ENCODE data around the gene ATP8B4. TPM values are rescaled to one million over a fixed set of nuclear protein-coding genes. Genes with fewer than 3 reads are reported as not detected.

The ATP8B4 gene
- total RNA-seq, 2 experiments from 2014 or later = 2.0 to 2.9 TPM

DNA sequence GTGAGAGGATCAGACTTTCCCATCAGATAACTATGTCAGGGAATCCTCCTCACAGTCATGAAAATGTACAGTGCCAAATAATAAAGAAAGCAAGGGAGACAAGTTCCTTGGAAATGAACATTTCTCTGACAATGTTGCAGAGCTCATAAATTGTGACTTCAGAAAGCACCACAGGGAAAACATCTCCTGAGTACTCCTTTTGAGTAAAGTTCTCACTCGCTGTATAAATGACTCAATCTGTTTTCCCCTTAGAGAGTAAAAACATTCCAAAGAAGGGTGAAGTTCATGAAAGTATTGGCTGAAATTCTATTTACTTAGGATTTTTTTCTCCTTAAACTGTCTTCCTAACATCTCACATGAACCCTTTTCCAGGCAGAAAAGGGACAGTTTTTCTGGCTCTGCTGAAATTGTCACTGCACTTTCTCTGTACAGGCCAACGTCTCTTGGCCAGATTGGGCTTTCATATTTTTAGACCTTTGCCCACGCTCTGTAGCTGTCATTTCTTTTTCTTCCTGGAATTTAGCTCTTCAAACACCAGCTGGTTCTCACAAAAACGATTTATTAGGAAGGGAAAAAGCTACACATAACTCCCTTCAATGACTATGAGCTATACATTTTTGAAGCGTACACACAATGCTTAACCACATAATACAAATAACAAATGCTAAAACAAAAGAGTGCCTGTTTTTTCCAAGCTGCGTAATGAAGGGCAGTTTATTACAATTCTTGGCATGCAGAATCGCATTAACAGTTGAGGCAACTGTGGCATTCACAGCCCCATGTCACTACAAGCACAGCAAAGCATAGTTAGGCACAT lies 216.1 kb downstream of the ATP8B4 start:
- H3K27ac Mint-ChIP-seq = no peak overlapping the region
- H3K4me1 Mint-ChIP-seq (ENCODE audit: low read depth) = no peaks in the 10 kb centered on the region
- H3K36me3 Mint-ChIP-seq (ENCODE audit: low read depth) = no peaks in the 10 kb centered on the region
- intact Hi-C loops (cut with micrococcal nuclease) = no loop called here
- no peak overlapping the region for H3K4me3 Mint-ChIP-seq
- CTCF ChIA-PET = no interaction called here
- no peak for DNase-seq
- H3K27me3 Mint-ChIP-seq (ENCODE audit: low read depth) = peaks cover 9% of the 10 kb centered on the region
- no peaks in the 10 kb centered on the region for H3K9me3 Mint-ChIP-seq

DNA sequence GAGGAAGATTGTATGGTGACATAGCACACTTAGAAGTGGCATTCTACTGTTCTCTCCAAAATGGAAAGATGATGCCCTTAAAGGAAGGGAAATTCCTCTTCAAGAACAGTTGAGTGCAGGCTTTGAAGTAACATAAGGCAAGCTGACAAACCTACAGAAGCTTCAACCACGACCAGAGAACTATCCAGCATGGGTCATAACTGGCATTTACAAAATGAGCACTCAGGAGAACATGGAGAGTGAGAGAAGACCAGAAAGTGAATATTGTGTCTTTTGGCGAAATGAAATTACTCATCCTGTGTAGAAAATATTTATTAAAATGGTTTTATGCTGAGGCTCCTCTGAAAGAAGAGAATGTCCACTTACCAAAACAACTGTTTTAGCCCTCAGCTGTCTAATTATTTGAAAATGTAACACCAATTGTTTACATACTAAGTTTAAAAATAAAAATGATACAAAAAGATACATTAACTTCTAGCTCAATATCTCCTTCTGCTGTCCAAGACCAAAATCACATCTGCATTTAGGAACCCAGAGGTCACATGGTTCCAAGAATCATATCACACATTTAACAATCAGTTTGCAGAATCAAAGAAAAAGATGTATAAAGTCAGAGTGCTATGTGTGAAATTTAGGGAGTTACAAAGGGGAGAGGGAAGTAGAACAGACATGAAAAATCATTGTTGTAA lies 216.9 kb downstream of the ATP8B4 start:
- no peak overlapping the region for H3K4me3 Mint-ChIP-seq
- H3K4me1 Mint-ChIP-seq (ENCODE audit: low read depth) = no peaks in the 10 kb centered on the region
- DNase-seq = no peak
- peaks cover 9% of the 10 kb centered on the region for H3K27me3 Mint-ChIP-seq (ENCODE audit: low read depth)
- CTCF ChIA-PET = no interaction called here
- no peaks in the 10 kb centered on the region for H3K36me3 Mint-ChIP-seq (ENCODE audit: low read depth)
- H3K9me3 Mint-ChIP-seq = no peaks in the 10 kb centered on the region
- intact Hi-C loops (cut with micrococcal nuclease) = no loop called here
- H3K27ac Mint-ChIP-seq = no peak overlapping the region

DNA sequence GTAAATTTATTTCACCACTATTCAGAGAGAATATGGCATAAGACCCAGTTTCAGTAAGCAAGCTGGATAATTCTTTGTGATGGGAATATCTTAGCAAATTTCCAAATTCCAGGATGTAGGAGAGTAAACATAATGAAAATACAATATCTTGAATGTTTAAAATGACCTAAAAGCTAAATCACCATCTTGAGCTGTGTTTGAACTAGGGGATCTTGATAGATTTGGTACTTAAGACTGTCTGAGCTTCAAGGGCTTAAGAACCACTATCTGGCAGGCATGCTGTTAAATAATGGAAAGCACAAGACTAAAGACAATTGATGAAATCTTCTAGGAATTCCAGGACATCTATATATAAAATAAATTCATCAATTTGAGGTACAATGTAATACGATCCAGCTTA lies 217.7 kb downstream of the ATP8B4 start:
- Mint-ChIP-seq H3K4me3 (no peak overlapping the region), H3K36me3 (ENCODE audit: low read depth) (no peaks in the 10 kb centered on the region), H3K4me1 (ENCODE audit: low read depth) (no peaks in the 10 kb centered on the region), H3K27me3 (ENCODE audit: low read depth) (peaks cover 6% of the 10 kb centered on the region), H3K9me3 (no peaks in the 10 kb centered on the region), H3K27ac (no peak overlapping the region)
- CTCF ChIA-PET = no interaction called here
- no peak for DNase-seq
- intact Hi-C loops (cut with micrococcal nuclease) = no loop called here

DNA sequence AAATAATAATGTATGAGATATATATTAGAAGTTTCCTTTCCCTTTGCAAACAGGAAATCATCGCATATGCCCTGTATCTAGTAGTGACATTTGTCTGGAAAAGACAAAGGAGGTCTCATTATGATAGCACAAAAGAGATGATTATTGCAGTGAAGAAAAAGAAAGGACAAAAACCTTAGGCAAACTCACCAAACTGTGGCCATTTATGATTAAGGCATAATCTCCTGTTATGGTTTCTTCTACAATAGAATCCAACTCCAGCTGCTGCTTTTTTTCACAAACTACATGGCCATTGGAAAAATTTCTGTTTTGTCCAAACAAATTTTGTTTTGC lies 218.2 kb downstream of the ATP8B4 start:
- no peak overlapping the region for H3K27ac Mint-ChIP-seq
- DNase-seq = no peak
- H3K36me3 Mint-ChIP-seq (ENCODE audit: low read depth) = no peaks in the 10 kb centered on the region
- H3K9me3 Mint-ChIP-seq = no peaks in the 10 kb centered on the region
- CTCF ChIA-PET = no interaction called here
- H3K27me3 Mint-ChIP-seq (ENCODE audit: low read depth) = peaks cover 6% of the 10 kb centered on the region
- intact Hi-C loops (cut with micrococcal nuclease) = no loop called here
- H3K4me1 Mint-ChIP-seq (ENCODE audit: low read depth) = no peaks in the 10 kb centered on the region
- no peak overlapping the region for H3K4me3 Mint-ChIP-seq

DNA sequence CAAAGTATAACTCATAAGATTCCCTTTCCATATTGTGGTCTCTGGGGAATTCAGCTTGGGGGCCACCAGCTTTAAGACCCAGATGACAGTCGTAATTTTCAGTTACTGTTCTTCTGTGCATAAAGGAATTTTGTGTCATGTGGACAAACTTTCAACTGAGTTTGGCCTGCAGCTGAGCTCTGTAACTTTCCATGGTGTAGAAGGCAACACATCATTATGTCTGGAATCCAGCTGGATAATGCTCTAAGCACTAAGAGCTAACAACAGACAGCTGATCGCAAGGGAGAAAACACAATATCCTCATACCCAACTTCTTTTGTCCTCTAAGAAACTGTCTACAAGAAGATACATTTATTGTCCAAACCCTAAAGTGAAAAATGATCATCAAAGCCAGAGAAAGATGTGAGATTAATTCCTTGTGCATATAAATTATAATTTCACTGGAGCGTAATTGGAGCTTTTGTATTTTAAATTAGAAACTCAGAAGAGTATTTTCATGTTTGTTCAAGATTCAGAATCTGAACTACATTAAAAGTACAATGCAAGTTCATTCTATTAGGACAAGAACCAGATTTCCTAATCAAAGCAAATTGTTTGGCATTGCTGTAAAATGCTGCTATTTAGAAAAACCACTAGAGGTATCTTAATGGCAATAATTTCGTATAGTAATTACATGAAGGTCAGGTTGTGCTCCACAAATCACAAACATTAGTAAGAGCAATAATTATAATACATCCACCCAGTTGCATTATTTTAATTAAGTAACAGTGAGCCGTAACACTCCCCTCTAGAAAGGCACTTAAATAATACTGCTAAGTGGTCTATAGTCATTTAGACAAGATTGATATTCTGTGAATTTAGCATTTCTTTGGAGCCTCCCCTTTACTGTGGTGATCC lies 218.8 kb downstream of the ATP8B4 start:
- H3K4me3 Mint-ChIP-seq = no peak overlapping the region
- DNase-seq = no peak
- H3K36me3 Mint-ChIP-seq (ENCODE audit: low read depth) = no peaks in the 10 kb centered on the region
- H3K4me1 Mint-ChIP-seq (ENCODE audit: low read depth) = no peaks in the 10 kb centered on the region
- H3K9me3 Mint-ChIP-seq = no peaks in the 10 kb centered on the region
- intact Hi-C loops (cut with micrococcal nuclease) = no loop called here
- H3K27me3 Mint-ChIP-seq (ENCODE audit: low read depth) = peaks cover 6% of the 10 kb centered on the region
- no peak overlapping the region for H3K27ac Mint-ChIP-seq
- CTCF ChIA-PET = no interaction called here

DNA sequence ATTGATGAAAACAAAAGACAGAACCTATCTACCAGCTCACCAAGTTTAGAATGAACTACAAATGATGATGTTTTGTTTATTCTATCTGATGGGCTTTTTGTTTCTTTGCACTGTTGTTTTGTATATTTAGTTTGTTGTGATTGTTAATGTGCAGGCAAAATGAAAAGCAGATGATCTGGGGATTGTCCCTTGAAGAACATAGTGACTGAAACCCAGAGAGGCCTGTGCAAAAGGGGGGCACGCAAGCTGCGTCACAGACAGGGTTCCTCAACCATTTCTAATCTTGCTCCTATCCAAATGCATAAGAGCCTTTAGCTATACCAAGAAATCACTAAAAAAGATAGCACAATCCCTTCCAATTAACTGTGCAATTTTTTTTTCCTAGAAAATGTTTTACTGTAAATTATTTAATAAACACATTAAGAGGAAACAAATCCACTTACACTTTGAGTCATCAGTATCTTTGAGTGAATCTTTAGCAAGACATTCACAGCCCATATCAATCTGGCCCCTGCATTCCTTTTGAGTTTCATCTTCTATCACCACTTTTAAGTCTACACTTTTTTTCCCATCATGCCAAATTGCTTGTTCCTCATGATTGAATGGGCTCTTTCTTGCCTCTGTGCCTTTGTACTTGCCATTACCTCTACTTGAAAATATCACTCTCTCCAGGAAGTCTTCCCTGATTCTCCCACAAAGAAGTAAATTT lies 220.3 kb downstream of the ATP8B4 start:
- Mint-ChIP-seq H3K27me3 (ENCODE audit: low read depth) (peaks cover 3% of the 10 kb centered on the region), H3K36me3 (ENCODE audit: low read depth) (no peaks in the 10 kb centered on the region), H3K9me3 (no peaks in the 10 kb centered on the region), H3K4me1 (ENCODE audit: low read depth) (no peaks in the 10 kb centered on the region), H3K4me3 (no peak overlapping the region), H3K27ac (no peak overlapping the region)
- intact Hi-C loops (cut with micrococcal nuclease) = no loop called here
- CTCF ChIA-PET = no interaction called here
- DNase-seq = no peak

DNA sequence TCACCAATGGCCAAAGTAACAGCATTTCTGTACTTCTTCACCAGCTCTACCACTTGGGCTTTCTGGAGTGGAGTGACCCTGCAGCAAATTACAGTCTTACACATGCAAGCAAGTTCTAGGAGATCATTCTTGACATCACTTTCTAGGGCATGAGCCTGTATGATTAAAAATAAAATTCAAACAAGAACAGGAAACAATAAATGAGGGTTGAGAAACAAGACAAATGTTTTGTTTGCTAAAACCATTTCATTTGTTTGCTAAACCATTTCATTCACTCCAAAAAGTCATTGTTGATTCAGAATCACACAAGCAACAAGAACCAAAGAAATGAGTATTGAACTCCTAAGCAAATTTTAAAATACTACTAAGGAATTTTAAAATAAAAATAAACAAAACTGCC lies 220.9 kb downstream of the ATP8B4 start:
- H3K27me3 Mint-ChIP-seq (ENCODE audit: low read depth) = peaks cover 3% of the 10 kb centered on the region
- H3K36me3 Mint-ChIP-seq (ENCODE audit: low read depth) = no peaks in the 10 kb centered on the region
- CTCF ChIA-PET = no interaction called here

DNA sequence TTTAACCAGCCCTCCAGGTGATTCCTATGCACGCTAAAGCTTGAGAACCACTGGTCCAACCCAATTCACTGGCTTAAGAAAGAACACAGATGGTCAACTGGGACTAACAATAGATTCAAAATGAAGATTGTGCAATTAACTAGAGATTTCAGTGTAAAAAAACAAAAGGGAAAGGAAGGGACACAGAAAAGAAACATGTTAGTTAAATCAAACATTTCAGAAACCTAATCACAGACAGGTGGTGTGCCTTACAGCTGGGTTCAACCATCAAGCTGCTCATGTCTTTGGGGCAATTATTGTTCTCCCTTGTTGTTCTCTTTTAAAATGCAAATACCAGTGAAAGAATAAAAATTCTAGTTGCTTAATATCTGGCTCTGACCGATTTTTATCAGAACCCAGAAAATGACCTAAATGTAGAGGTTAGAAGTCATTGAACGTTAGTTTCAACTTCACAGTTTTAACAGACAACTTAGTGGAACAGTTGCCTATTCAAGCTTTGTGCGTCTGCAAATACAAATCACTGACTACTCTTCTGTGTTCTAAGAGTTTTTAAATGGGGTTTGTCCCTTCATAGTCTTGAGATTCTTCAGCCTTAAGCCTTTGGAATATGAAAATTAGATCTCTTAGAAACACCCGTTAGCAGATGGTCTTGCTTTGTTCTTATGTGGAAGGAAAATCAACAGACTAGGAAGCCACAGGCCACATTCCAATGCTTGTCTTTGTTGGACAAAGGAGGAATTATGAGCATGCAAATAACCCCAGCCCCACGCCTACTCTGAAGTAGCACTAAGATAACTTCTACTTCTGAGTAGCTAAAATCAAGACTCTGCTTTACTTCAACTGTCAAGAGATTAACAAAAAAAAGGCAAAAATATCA lies 223.4 kb downstream of the ATP8B4 start:
- intact Hi-C loops (cut with micrococcal nuclease) = no loop called here
- no peaks in the 10 kb centered on the region for H3K4me1 Mint-ChIP-seq (ENCODE audit: low read depth)
- no peaks in the 10 kb centered on the region for H3K9me3 Mint-ChIP-seq
- no peak overlapping the region for H3K4me3 Mint-ChIP-seq
- CTCF ChIA-PET = no interaction called here
- no peaks in the 10 kb centered on the region for H3K36me3 Mint-ChIP-seq (ENCODE audit: low read depth)
- no peaks in the 10 kb centered on the region for H3K27me3 Mint-ChIP-seq (ENCODE audit: low read depth)
- no peak for DNase-seq
- no peak overlapping the region for H3K27ac Mint-ChIP-seq

More for the DNA sequence above, 220.9 kb downstream of the ATP8B4 start:
- H3K4me1 Mint-ChIP-seq (ENCODE audit: low read depth) = no peaks in the 10 kb centered on the region
- intact Hi-C loops (cut with micrococcal nuclease) = no loop called here
- no peak overlapping the region for H3K4me3 Mint-ChIP-seq
- DNase-seq = no peak
- H3K9me3 Mint-ChIP-seq = no peaks in the 10 kb centered on the region
- no peak overlapping the region for H3K27ac Mint-ChIP-seq

DNA sequence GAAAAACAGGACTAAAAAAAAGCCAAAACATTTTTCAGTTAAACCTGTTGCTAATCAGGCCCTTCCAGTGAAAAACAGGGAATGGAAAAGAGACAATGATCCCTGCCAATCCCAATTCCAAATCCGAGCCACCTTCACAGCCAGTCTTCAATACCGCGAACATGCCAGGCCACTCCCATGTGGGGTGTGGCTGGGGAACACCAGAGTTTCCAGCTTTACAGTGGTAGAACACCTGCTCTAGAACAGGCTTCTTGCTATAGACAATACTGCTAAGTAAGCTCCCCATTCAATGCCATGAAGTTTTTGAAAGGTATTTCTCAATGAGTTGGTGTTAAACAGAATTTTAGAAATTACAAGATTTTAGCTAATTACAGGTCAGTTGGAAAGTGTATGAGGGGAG lies 228.3 kb downstream of the ATP8B4 start:
- no peak overlapping the region for H3K4me3 Mint-ChIP-seq
- no peak overlapping the region for H3K27ac Mint-ChIP-seq
- no peaks in the 10 kb centered on the region for H3K4me1 Mint-ChIP-seq (ENCODE audit: low read depth)
- DNase-seq = no peak
- CTCF ChIA-PET = no interaction called here
- no peaks in the 10 kb centered on the region for H3K27me3 Mint-ChIP-seq (ENCODE audit: low read depth)
- no peaks in the 10 kb centered on the region for H3K9me3 Mint-ChIP-seq
- H3K36me3 Mint-ChIP-seq (ENCODE audit: low read depth) = no peaks in the 10 kb centered on the region
- intact Hi-C loops (cut with micrococcal nuclease) = no loop called here

DNA sequence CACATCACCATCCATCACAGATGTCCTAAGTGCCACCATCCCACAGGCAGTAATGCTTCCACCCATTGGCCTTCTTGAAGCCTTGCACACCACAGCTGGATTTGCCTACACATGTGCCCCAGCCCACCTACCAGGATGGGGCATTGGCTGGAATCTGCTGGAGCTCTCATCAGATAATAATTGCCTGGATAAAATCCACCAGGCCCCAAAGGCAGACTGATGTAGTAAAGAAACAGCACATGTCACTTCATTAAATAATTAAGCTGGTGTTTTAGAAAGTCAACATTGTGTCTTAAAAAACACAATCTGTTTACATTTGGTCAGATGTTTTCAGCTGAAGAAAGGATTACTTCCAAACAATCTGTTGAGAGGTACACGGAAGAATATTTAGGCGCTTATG lies 229.5 kb downstream of the ATP8B4 start:
- no peak for DNase-seq
- intact Hi-C loops (cut with micrococcal nuclease) = no loop called here
- H3K27me3 Mint-ChIP-seq (ENCODE audit: low read depth) = no peaks in the 10 kb centered on the region
- no peaks in the 10 kb centered on the region for H3K36me3 Mint-ChIP-seq (ENCODE audit: low read depth)
- no peak overlapping the region for H3K27ac Mint-ChIP-seq
- no peak overlapping the region for H3K4me3 Mint-ChIP-seq
- H3K4me1 Mint-ChIP-seq (ENCODE audit: low read depth) = no peaks in the 10 kb centered on the region
- no peaks in the 10 kb centered on the region for H3K9me3 Mint-ChIP-seq
- CTCF ChIA-PET = no interaction called here

DNA sequence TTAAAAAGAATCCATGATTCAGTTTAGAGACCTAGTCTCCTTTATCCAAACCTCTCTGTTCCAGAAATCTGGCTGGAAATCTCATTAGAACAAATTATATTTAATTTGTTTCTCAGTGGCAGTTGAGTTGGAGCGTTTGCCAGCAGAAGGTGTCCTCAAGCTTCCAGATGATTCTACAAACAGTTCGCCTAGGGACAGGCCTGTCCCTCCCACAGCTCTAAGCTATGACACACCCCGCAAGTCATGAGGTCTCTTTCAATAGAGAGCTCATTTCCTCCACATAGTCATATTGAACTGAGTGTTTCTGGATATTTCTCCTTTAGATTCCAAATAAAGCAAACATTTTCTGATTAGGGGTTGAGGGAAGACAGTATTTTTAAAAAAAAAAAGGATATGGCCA lies 230.3 kb downstream of the ATP8B4 start:
- no peak overlapping the region for H3K27ac Mint-ChIP-seq
- no peak overlapping the region for H3K4me3 Mint-ChIP-seq
- H3K9me3 Mint-ChIP-seq = no peaks in the 10 kb centered on the region
- H3K27me3 Mint-ChIP-seq (ENCODE audit: low read depth) = no peaks in the 10 kb centered on the region
- CTCF ChIA-PET = interaction anchor here (1.2 kb wide), 1 partner anchor 114 kb away, joined by 3 read pairs; no protein-coding TSS in a partner anchor
- DNase-seq = no peak
- no peaks in the 10 kb centered on the region for H3K36me3 Mint-ChIP-seq (ENCODE audit: low read depth)
- intact Hi-C loops (cut with micrococcal nuclease) = no loop called here
- H3K4me1 Mint-ChIP-seq (ENCODE audit: low read depth) = no peaks in the 10 kb centered on the region

All from activated naive CD4-positive, alpha-beta T cell treated with anti-CD3 and anti-CD28 coated beads for 36 hours (primary cell).